ENCODE measurements around the gene CASK. TPM values are rescaled to one million over a fixed set of nuclear protein-coding genes. Genes with fewer than 3 reads are reported as not detected.

Gene CASK
- polyA plus RNA-seq, 2 donors: 5.2 to 7.7 TPM

- H3K27me3 ChIP-seq (ENCODE audit: control insufficient read depth in 1 of 2, insufficient read depth in 2 of 2, low read length in 2 of 2): peaks cover 0 to 3% of the 10 kb centered on the region in 2 donors
- H3K4me3 ChIP-seq (ENCODE audit: low read depth in 1 of 2, low read length in 2 of 2): no peak overlapping the region
- H3K4me1 ChIP-seq (ENCODE audit: control insufficient read depth in 2 of 2, insufficient read depth in 2 of 2, low read length in 1 of 2): no peaks in the 10 kb centered on the region
- 83 to 94% methylated on average over 4 of the region's 4 CpGs for WGBS, 2 donors
- no peaks in the 10 kb centered on the region for H3K36me3 ChIP-seq (ENCODE audit: control insufficient read depth in 2 of 2, insufficient read depth in 2 of 2, low read length in 1 of 2)
- no peaks in the 10 kb centered on the region for H3K9me3 ChIP-seq (ENCODE audit: control insufficient read depth in 2 of 2, insufficient read depth in 1 of 2, low read depth in 1 of 2, low read length in 1 of 2)
- no peak overlapping the region for H3K27ac ChIP-seq (ENCODE audit: low read depth in 2 of 2, low read length in 1 of 2)
Measured at GRCh38 chrX:41538707-41539106, 384.6 kb downstream of the CASK start.

- H3K4me1 ChIP-seq (ENCODE audit: control insufficient read depth in 2 of 2, insufficient read depth in 2 of 2, low read length in 1 of 2): no peaks in the 10 kb centered on the region
- no peak overlapping the region for H3K4me3 ChIP-seq (ENCODE audit: low read depth in 1 of 2, low read length in 2 of 2)
- peaks cover 0 to 6% of the 10 kb centered on the region in 2 donors for H3K27me3 ChIP-seq (ENCODE audit: control insufficient read depth in 1 of 2, insufficient read depth in 2 of 2, low read length in 2 of 2)
- H3K9me3 ChIP-seq (ENCODE audit: control insufficient read depth in 2 of 2, insufficient read depth in 1 of 2, low read depth in 1 of 2, low read length in 1 of 2): no peaks in the 10 kb centered on the region
- peaks cover 0 to 9% of the 10 kb centered on the region in 2 donors for H3K36me3 ChIP-seq (ENCODE audit: control insufficient read depth in 2 of 2, insufficient read depth in 2 of 2, low read length in 1 of 2)
- no peak overlapping the region for H3K27ac ChIP-seq (ENCODE audit: low read depth in 2 of 2, low read length in 1 of 2)
Measured at GRCh38 chrX:41530085-41530484, 393.3 kb downstream of the CASK start.

DNA sequence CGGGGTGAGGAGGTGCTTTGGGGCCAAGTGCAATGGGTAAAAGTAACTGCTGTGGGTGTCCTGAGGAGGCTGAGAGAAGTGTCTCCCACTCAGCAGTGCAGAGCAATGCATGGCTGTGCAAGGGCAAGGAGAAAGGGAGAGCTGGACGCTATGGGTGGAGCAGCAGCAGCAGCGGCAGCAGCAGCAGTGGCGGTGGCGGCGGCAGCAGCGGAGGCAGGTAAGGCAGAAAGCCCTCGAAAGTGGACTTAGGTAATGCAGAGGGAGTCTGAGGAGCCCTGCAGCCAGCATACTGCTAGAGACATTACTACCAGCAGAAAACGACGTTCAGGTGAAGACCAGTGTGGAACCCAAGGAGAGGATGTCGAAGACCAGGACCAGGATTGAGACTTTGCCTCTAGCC, 394.1 kb downstream of the CASK start:
- Histone ChIP-seq H3K4me3 (ENCODE audit: low read depth in 1 of 2, low read length in 2 of 2) (no peak overlapping the region), H3K36me3 (ENCODE audit: control insufficient read depth in 2 of 2, insufficient read depth in 2 of 2, low read length in 1 of 2) (peaks cover 0 to 9% of the 10 kb centered on the region in 2 donors), H3K27ac (ENCODE audit: low read depth in 2 of 2, low read length in 1 of 2) (no peak overlapping the region), H3K27me3 (ENCODE audit: control insufficient read depth in 1 of 2, insufficient read depth in 2 of 2, low read length in 2 of 2) (peaks cover 0 to 6% of the 10 kb centered on the region in 2 donors), H3K9me3 (ENCODE audit: control insufficient read depth in 2 of 2, insufficient read depth in 1 of 2, low read depth in 1 of 2, low read length in 1 of 2) (no peaks in the 10 kb centered on the region), H3K4me1 (ENCODE audit: control insufficient read depth in 2 of 2, insufficient read depth in 2 of 2, low read length in 1 of 2) (no peaks in the 10 kb centered on the region)
- WGBS, 2 donors: 89 to 97% methylated on average over 11 of the region's 11 CpGs

DNA sequence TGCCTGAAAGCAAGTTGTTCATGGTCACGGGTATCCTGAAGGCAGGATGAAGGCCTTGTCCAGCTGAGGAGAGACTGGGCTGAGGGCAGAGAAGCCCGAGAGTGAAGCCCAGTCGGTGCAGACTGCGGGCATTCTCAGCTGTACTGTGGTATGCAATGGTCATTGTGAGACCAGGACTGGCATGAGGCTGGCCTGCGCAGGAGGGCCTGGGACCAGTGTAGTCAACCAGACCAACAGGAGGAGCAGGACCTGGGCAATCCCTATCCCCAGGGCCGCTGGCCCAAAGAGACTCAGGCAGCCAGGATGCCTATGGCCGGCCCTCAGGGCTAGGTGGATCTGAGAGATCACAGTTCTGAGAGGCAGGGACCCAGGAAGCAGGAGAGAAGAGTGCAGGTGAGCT, 394.6 kb downstream of the CASK start:
- peaks cover 0 to 6% of the 10 kb centered on the region in 2 donors for H3K27me3 ChIP-seq (ENCODE audit: control insufficient read depth in 1 of 2, insufficient read depth in 2 of 2, low read length in 2 of 2)
- H3K4me1 ChIP-seq (ENCODE audit: control insufficient read depth in 2 of 2, insufficient read depth in 2 of 2, low read length in 1 of 2): no peaks in the 10 kb centered on the region
- no peaks in the 10 kb centered on the region for H3K9me3 ChIP-seq (ENCODE audit: control insufficient read depth in 2 of 2, insufficient read depth in 1 of 2, low read depth in 1 of 2, low read length in 1 of 2)
- WGBS, 2 donors: 88 to 96% methylated on average over 7 of the region's 7 CpGs
- peaks cover 0 to 9% of the 10 kb centered on the region in 2 donors for H3K36me3 ChIP-seq (ENCODE audit: control insufficient read depth in 2 of 2, insufficient read depth in 2 of 2, low read length in 1 of 2)
- no peak overlapping the region for H3K4me3 ChIP-seq (ENCODE audit: low read depth in 1 of 2, low read length in 2 of 2)
- no peak overlapping the region for H3K27ac ChIP-seq (ENCODE audit: low read depth in 2 of 2, low read length in 1 of 2)

GRCh38 chrX:41526925-41527324, 396.4 kb downstream of the CASK start:
- Histone ChIP-seq H3K27ac (ENCODE audit: low read depth in 2 of 2, low read length in 1 of 2) (no peak overlapping the region), H3K36me3 (ENCODE audit: control insufficient read depth in 2 of 2, insufficient read depth in 2 of 2, low read length in 1 of 2) (peaks cover 0 to 11% of the 10 kb centered on the region in 2 donors), H3K4me3 (ENCODE audit: low read depth in 1 of 2, low read length in 2 of 2) (no peak overlapping the region), H3K4me1 (ENCODE audit: control insufficient read depth in 2 of 2, insufficient read depth in 2 of 2, low read length in 1 of 2) (no peaks in the 10 kb centered on the region), H3K27me3 (ENCODE audit: control insufficient read depth in 1 of 2, insufficient read depth in 2 of 2, low read length in 2 of 2) (peaks cover 0 to 6% of the 10 kb centered on the region in 2 donors), H3K9me3 (ENCODE audit: control insufficient read depth in 2 of 2, insufficient read depth in 1 of 2, low read depth in 1 of 2, low read length in 1 of 2) (no peaks in the 10 kb centered on the region)
- WGBS, 2 donors: 83 to 89% methylated on average over 5 of the region's 5 CpGs

GRCh38 chrX:41526271-41526670, 397.1 kb downstream of the CASK start:
- WGBS, 2 donors: 82 to 94% methylated on average over 2 of the region's 2 CpGs
- H3K27me3 ChIP-seq (ENCODE audit: control insufficient read depth in 1 of 2, insufficient read depth in 2 of 2, low read length in 2 of 2): peaks cover 0 to 6% of the 10 kb centered on the region in 2 donors

GRCh38 chrX:41522671-41523070, 400.7 kb downstream of the CASK start:
- Histone ChIP-seq H3K36me3 (ENCODE audit: control insufficient read depth in 2 of 2, insufficient read depth in 2 of 2, low read length in 1 of 2) (peaks cover 0 to 4% of the 10 kb centered on the region in 2 donors), H3K4me1 (ENCODE audit: control insufficient read depth in 2 of 2, insufficient read depth in 2 of 2, low read length in 1 of 2) (no peaks in the 10 kb centered on the region), H3K27ac (ENCODE audit: low read depth in 2 of 2, low read length in 1 of 2) (no peak overlapping the region), H3K4me3 (ENCODE audit: low read depth in 1 of 2, low read length in 2 of 2) (no peak overlapping the region), H3K27me3 (ENCODE audit: control insufficient read depth in 1 of 2, insufficient read depth in 2 of 2, low read length in 2 of 2) (peaks cover 0 to 4% of the 10 kb centered on the region in 2 donors), H3K9me3 (ENCODE audit: control insufficient read depth in 2 of 2, insufficient read depth in 1 of 2, low read depth in 1 of 2, low read length in 1 of 2) (no peaks in the 10 kb centered on the region)
- 67 to 82% methylated on average over 4 of the region's 4 CpGs for WGBS, 2 donors

More at GRCh38 chrX:41526271-41526670, 397.1 kb downstream of the CASK start:
- Histone ChIP-seq H3K27ac (ENCODE audit: low read depth in 2 of 2, low read length in 1 of 2) (no peak overlapping the region), H3K4me1 (ENCODE audit: control insufficient read depth in 2 of 2, insufficient read depth in 2 of 2, low read length in 1 of 2) (no peaks in the 10 kb centered on the region), H3K36me3 (ENCODE audit: control insufficient read depth in 2 of 2, insufficient read depth in 2 of 2, low read length in 1 of 2) (peaks cover 0 to 11% of the 10 kb centered on the region in 2 donors), H3K9me3 (ENCODE audit: control insufficient read depth in 2 of 2, insufficient read depth in 1 of 2, low read depth in 1 of 2, low read length in 1 of 2) (no peaks in the 10 kb centered on the region), H3K4me3 (ENCODE audit: low read depth in 1 of 2, low read length in 2 of 2) (no peak overlapping the region)

GRCh38 chrX:41522081-41522480, 401.3 kb downstream of the CASK start:
- no peaks in the 10 kb centered on the region for H3K9me3 ChIP-seq (ENCODE audit: control insufficient read depth in 2 of 2, insufficient read depth in 1 of 2, low read depth in 1 of 2, low read length in 1 of 2)
- H3K27ac ChIP-seq (ENCODE audit: low read depth in 2 of 2, low read length in 1 of 2): no peak overlapping the region
- H3K27me3 ChIP-seq (ENCODE audit: control insufficient read depth in 1 of 2, insufficient read depth in 2 of 2, low read length in 2 of 2): peaks cover 0 to 4% of the 10 kb centered on the region in 2 donors
- 83 to 86% methylated on average over 2 of the region's 2 CpGs for WGBS, 2 donors
- H3K36me3 ChIP-seq (ENCODE audit: control insufficient read depth in 2 of 2, insufficient read depth in 2 of 2, low read length in 1 of 2): peaks cover 0 to 4% of the 10 kb centered on the region in 2 donors
- no peak overlapping the region for H3K4me3 ChIP-seq (ENCODE audit: low read depth in 1 of 2, low read length in 2 of 2)
- H3K4me1 ChIP-seq (ENCODE audit: control insufficient read depth in 2 of 2, insufficient read depth in 2 of 2, low read length in 1 of 2): no peaks in the 10 kb centered on the region

DNA sequence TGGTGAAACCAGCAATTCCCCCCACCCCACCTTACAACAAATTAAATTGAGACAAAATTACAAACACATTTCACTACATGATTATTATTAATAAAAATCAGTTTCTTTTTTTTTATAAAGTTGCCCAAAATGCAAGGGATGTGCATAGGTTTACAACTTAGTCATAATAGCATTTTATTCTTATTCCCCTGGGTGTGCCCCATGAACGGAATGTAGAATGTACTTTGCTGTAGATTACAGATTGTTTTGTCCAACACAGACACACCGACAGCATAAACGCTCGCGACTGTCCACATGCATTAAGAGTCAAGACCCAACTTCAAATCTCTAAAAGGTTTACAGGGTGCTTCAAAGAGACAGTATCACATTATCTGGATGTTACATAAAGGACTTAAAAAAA, 403.9 kb downstream of the CASK start:
- H3K4me1 ChIP-seq (ENCODE audit: control insufficient read depth in 2 of 2, insufficient read depth in 2 of 2, low read length in 1 of 2): no peaks in the 10 kb centered on the region
- H3K4me3 ChIP-seq (ENCODE audit: low read depth in 1 of 2, low read length in 2 of 2): no peak overlapping the region
- H3K9me3 ChIP-seq (ENCODE audit: control insufficient read depth in 2 of 2, insufficient read depth in 1 of 2, low read depth in 1 of 2, low read length in 1 of 2): no peaks in the 10 kb centered on the region
- no peak overlapping the region for H3K27ac ChIP-seq (ENCODE audit: low read depth in 2 of 2, low read length in 1 of 2)
- H3K27me3 ChIP-seq (ENCODE audit: control insufficient read depth in 1 of 2, insufficient read depth in 2 of 2, low read length in 2 of 2): no peaks in the 10 kb centered on the region
- peaks cover 0 to 4% of the 10 kb centered on the region in 2 donors for H3K36me3 ChIP-seq (ENCODE audit: control insufficient read depth in 2 of 2, insufficient read depth in 2 of 2, low read length in 1 of 2)
- WGBS, 2 donors: 89 to 95% methylated on average over 5 of the region's 5 CpGs

DNA sequence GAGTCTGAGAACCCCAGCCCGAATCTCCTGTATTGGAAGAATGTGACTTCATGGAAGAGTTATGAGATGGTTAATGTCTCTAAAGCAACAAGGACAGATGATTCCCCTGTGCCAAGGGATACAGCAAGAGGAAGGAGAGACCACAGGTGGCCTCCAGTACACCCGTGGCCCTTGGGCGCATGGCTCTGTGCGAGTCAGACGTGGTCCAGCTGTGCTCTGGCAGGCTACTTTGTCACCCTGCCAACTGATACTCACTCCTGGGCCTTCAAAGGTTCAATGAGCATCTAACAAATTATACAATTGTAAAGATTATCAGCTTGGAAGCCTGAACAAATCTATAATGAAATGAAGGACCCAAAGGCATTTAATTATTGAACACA, 404.5 kb downstream of the CASK start:
- H3K9me3 ChIP-seq (ENCODE audit: control insufficient read depth in 2 of 2, insufficient read depth in 1 of 2, low read depth in 1 of 2, low read length in 1 of 2): no peaks in the 10 kb centered on the region
- H3K4me1 ChIP-seq (ENCODE audit: control insufficient read depth in 2 of 2, insufficient read depth in 2 of 2, low read length in 1 of 2): no peaks in the 10 kb centered on the region
- peaks cover 0 to 4% of the 10 kb centered on the region in 2 donors for H3K36me3 ChIP-seq (ENCODE audit: control insufficient read depth in 2 of 2, insufficient read depth in 2 of 2, low read length in 1 of 2)
- H3K27me3 ChIP-seq (ENCODE audit: control insufficient read depth in 1 of 2, insufficient read depth in 2 of 2, low read length in 2 of 2): no peaks in the 10 kb centered on the region
- H3K4me3 ChIP-seq (ENCODE audit: low read depth in 1 of 2, low read length in 2 of 2): no peak overlapping the region
- no peak overlapping the region for H3K27ac ChIP-seq (ENCODE audit: low read depth in 2 of 2, low read length in 1 of 2)
- WGBS, 2 donors: 56 to 61% methylated on average over 5 of the region's 5 CpGs

All from esophagus (tissue), 2 donors.